Measurements from ENCODE around the gene QRFP.

Gene QRFP

DNA sequence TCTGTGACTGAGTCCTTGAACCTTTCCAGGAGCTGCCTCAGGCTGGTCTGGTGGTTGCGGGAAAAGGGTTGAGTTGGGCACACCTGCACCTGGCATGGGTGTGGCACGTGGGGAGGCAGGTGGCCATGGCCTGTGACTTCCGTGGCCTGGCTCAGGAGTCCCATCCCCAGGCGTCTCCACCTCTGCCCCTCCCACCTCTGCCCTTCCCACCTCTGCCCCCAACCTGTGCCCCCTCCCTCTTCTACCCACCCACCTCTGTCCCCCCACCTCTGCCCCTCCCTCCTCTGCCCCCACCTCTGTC, 1.9 kb upstream of the QRFP start:
- Histone ChIP-seq H3K4me1 (ENCODE audit: control insufficient read depth, insufficient read depth, low read length) (no peaks in the 10 kb centered on the region), H3K27ac (ENCODE audit: extremely low read depth, low read depth, low read length) (no peak overlapping the region), H3K4me3 (ENCODE audit: low read depth, low read length) (no peak overlapping the region), H3K36me3 (ENCODE audit: control insufficient read depth in 2 of 2, insufficient read depth in 1 of 2, low read length in 2 of 2) (peaks cover 0 to 2% of the 10 kb centered on the region in 2 experiments; a peak in 1 of 3 replicates), H3K9me3 (ENCODE audit: control insufficient read depth, insufficient read depth, low read depth, low read length) (no peaks in the 10 kb centered on the region)
- POLR2A ChIA-PET, result no interaction called here
- TF ChIP-seq ZNF549 (tag by site-specific recombination; IDR thresholded peaks at IDR 0.05) (no peak), ZNF621 (tag by site-specific recombination; IDR thresholded peaks at IDR 0.05) (no peak), ZBTB8A (tag by site-specific recombination; IDR thresholded peaks at IDR 0.05) (no peak), ZNF311 (tag by site-specific recombination; IDR thresholded peaks at IDR 0.05; ENCODE audit: borderline replicate concordance) (no peak), ZNF654 (tag by site-specific recombination; IDR thresholded peaks at IDR 0.05; ENCODE audit: low read depth) (no peak), ZNF510 (tag by site-specific recombination; IDR thresholded peaks at IDR 0.05; ENCODE audit: insufficient replicate concordance) (no peak), GLI4 (tag by site-specific recombination; IDR thresholded peaks at IDR 0.05) (no peak), ZNF354C (tag by site-specific recombination; IDR thresholded peaks at IDR 0.05; ENCODE audit: borderline replicate concordance, low read depth) (no peak), SALL2 (tag by site-specific recombination; IDR thresholded peaks at IDR 0.05; ENCODE audit: borderline replicate concordance) (no peak)
- TF ChIP-seq, protein P1, sequence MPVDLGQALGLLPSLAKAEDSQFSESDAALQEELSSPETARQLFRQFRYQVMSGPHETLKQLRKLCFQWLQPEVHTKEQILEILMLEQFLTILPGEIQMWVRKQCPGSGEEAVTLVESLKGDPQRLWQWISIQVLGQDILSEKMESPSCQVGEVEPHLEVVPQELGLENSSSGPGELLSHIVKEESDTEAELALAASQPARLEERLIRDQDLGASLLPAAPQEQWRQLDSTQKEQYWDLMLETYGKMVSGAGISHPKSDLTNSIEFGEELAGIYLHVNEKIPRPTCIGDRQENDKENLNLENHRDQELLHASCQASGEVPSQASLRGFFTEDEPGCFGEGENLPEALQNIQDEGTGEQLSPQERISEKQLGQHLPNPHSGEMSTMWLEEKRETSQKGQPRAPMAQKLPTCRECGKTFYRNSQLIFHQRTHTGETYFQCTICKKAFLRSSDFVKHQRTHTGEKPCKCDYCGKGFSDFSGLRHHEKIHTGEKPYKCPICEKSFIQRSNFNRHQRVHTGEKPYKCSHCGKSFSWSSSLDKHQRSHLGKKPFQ (tag by site-specific recombination; IDR thresholded peaks at IDR 0.05), result no peak
- CTCF ChIA-PET, result interaction anchor here (0.8 to 1.2 kb wide), 2 partner anchors 32 to 191 kb away, joined by 4 read pairs; no protein-coding TSS in a partner anchor

DNA sequence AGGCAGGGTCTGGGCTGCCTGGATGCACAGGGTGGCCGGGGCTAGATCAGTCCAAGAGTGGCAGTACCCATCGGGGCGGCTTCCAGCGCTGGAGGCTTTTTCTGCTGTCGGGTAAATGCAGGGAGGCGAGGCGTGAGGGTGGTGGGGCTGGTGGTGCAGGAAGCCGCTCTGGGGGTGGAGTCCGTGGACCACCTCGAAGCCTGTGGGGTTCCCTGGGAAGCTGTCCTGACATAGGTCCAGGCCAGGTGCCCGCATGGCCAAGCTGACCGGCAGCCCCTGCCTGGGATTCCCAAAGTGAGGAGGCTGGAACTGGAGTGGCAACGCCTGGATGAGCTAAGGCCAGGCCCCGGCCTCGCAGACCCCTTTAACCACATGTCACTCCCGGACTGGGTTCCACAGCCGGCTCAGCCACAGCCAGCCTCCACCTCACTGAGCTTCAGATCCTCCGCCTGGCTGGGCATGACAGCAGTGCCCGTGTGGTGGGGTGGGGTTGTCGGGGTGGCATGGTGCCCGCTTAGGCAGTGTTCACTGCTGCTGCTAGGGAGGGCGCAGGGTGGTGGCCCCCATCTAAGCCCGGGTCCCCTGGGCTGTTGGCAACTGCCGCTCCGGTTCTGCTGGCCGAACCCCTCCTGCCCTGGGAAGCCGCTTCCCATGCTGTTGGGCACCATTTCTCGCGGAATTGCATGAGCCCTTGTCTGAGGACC, 1.4 kb upstream of the QRFP start:
- TF ChIP-seq, protein P2, sequence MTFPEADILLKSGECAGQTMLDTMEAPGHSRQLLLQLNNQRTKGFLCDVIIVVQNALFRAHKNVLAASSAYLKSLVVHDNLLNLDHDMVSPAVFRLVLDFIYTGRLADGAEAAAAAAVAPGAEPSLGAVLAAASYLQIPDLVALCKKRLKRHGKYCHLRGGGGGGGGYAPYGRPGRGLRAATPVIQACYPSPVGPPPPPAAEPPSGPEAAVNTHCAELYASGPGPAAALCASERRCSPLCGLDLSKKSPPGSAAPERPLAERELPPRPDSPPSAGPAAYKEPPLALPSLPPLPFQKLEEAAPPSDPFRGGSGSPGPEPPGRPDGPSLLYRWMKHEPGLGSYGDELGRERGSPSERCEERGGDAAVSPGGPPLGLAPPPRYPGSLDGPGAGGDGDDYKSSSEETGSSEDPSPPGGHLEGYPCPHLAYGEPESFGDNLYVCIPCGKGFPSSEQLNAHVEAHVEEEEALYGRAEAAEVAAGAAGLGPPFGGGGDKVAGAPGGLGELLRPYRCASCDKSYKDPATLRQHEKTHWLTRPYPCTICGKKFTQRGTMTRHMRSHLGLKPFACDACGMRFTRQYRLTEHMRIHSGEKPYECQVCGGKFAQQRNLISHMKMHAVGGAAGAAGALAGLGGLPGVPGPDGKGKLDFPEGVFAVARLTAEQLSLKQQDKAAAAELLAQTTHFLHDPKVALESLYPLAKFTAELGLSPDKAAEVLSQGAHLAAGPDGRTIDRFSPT (tag by site-specific recombination; IDR thresholded peaks at IDR 0.05), result peak; percentile 35; the same call in 1 of the 2 replicates
- no peak for TF ChIP-seq ZFP69B (tag by site-specific recombination; IDR thresholded peaks at IDR 0.05)

DNA sequence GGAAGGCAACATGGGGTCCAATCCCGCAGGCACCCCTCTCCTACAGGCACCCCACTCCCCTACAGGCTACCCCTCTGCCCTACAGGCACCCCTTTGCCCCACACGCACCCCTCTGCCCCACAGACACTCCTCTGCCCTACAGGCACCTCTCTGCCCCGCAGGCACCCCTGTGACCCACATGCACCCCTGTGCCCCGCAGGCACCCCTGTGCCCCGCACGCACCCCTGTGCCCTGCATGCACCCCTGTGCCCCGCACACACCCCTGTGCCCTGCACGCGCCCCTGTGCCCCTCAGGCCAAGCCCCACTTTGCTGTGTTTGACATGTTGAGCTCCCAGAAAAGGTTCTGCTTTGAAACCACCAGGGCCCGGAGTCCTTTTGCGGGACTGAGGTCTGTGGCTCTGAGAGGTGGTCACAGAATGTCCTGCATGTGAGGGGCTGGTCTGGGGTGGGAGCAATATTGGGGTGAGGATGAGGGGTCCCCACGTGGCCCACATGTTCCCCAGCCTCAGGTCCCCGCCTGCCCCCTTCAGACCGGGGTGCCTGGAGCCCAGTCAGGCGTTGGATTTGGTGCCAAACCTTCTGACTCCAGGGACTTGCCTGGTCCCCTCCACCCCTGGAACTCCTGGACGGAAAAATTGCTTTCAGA, 616 bp upstream of the QRFP start:
- H3K36me3 ChIP-seq (ENCODE audit: control insufficient read depth in 2 of 2, insufficient read depth in 1 of 2, low read length in 2 of 2), result peaks cover 0 to 14% of the 10 kb centered on the region in 2 experiments; a peak in 1 of 3 replicates
- no peaks in the 10 kb centered on the region for H3K9me3 ChIP-seq (ENCODE audit: control insufficient read depth, insufficient read depth, low read depth, low read length)
- ChIA-PET POLR2A (no interaction called here), CTCF (interaction anchor here (0.7 kb wide), 1 partner anchor 91 kb away, joined by 4 read pairs; no protein-coding TSS in a partner anchor)
- H3K4me3 ChIP-seq (ENCODE audit: low read depth, low read length), result no peak overlapping the region
- H3K27ac ChIP-seq (ENCODE audit: extremely low read depth, low read depth, low read length), result no peak overlapping the region
- TF ChIP-seq ZFHX2 (tag by site-specific recombination; conservative IDR thresholded peaks at IDR 0.05), result no peak
- TF ChIP-seq, protein P3, sequence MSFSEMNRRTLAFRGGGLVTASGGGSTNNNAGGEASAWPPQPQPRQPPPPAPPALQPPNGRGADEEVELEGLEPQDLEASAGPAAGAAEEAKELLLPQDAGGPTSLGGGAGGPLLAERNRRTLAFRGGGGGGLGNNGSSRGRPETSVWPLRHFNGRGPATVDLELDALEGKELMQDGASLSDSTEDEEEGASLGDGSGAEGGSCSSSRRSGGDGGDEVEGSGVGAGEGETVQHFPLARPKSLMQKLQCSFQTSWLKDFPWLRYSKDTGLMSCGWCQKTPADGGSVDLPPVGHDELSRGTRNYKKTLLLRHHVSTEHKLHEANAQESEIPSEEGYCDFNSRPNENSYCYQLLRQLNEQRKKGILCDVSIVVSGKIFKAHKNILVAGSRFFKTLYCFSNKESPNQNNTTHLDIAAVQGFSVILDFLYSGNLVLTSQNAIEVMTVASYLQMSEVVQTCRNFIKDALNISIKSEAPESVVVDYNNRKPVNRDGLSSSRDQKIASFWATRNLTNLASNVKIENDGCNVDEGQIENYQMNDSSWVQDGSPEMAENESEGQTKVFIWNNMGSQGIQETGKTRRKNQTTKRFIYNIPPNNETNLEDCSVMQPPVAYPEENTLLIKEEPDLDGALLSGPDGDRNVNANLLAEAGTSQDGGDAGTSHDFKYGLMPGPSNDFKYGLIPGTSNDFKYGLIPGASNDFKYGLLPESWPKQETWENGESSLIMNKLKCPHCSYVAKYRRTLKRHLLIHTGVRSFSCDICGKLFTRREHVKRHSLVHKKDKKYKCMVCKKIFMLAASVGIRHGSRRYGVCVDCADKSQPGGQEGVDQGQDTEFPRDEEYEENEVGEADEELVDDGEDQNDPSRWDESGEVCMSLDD (tag by site-specific recombination; IDR thresholded peaks at IDR 0.05), result 0 out of 2 replicates have a peak, but pooled peaks have one; percentile 13
- H3K4me1 ChIP-seq (ENCODE audit: control insufficient read depth, insufficient read depth, low read length), result no peaks in the 10 kb centered on the region

More for the DNA sequence above, 1.4 kb upstream of the QRFP start:
- Histone ChIP-seq H3K27ac (ENCODE audit: extremely low read depth, low read depth, low read length) (no peak overlapping the region), H3K9me3 (ENCODE audit: control insufficient read depth, insufficient read depth, low read depth, low read length) (no peaks in the 10 kb centered on the region), H3K4me3 (ENCODE audit: low read depth, low read length) (no peak overlapping the region), H3K36me3 (ENCODE audit: control insufficient read depth in 2 of 2, insufficient read depth in 1 of 2, low read length in 2 of 2) (peaks cover 0 to 7% of the 10 kb centered on the region in 2 experiments; a peak in 1 of 3 replicates), H3K4me1 (ENCODE audit: control insufficient read depth, insufficient read depth, low read length) (no peaks in the 10 kb centered on the region)
- ChIA-PET CTCF (interaction anchor here (0.8 to 1.2 kb wide), 2 partner anchors 31 to 190 kb away, joined by 4 read pairs; no protein-coding TSS in a partner anchor), POLR2A (no interaction called here)

All from HEK293 (cell line).